Stimulated activated CD8-positive, alpha-beta memory T cell treated with anti-CD3 and anti-CD28 coated beads, Interleukin-4, amount 100 ng/mL, for 4 hours (primary cell): Measurements from ENCODE around the gene HSD17B1.

Source experiments
- DNase-seq, 2 donors: peaks; one replicate each; pipeline ENCODE4 v3.0.0-alpha.2; 2020; ENCODE audit warnings: low read depth in 2 of 2, low spot score in 1 of 2

The HSD17B1 gene

DNA sequence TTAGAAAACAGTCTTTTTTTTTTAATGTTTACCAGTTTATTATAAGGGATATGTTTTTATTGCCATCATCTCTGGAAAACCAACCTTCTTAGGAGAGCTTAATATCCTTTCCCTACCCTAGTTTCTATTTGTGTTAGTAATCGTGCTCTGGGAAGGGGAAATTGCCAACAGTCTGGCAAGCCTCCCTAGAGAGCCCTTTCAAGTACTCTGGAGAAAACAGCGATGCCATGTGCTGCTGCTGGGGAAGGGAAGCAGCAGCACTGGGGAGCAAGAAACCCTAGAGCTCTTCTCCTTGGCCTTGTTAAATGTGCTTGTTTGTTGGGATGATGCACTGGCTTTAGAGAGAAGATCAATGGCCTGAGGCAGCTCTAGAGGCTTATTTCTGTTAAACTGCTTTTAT lies 46.2 kb downstream of the HSD17B1 start:
- no peak for DNase-seq

DNA sequence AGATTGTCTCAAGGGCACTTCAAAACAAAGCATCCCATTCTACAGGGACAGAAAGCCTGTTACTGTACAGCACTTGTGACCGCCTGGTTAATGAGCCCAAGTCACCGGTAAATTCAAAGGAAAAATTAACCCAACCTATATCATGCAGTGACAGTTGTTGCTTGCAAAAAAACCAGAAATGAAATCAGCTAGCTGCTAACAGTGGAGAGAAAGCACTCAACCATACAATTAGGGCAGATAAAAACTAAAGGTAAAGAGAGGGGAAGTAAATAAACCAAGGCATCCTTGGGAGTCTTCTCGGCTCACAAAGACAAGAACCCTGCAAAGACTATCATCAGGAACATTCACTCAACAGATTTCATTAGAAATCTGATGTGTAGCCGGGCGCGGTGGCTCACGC lies 50.6 kb downstream of the HSD17B1 start:
- DNase-seq, result no peak
